ENCODE data around the gene C11orf21.

Gene C11orf21

DNA sequence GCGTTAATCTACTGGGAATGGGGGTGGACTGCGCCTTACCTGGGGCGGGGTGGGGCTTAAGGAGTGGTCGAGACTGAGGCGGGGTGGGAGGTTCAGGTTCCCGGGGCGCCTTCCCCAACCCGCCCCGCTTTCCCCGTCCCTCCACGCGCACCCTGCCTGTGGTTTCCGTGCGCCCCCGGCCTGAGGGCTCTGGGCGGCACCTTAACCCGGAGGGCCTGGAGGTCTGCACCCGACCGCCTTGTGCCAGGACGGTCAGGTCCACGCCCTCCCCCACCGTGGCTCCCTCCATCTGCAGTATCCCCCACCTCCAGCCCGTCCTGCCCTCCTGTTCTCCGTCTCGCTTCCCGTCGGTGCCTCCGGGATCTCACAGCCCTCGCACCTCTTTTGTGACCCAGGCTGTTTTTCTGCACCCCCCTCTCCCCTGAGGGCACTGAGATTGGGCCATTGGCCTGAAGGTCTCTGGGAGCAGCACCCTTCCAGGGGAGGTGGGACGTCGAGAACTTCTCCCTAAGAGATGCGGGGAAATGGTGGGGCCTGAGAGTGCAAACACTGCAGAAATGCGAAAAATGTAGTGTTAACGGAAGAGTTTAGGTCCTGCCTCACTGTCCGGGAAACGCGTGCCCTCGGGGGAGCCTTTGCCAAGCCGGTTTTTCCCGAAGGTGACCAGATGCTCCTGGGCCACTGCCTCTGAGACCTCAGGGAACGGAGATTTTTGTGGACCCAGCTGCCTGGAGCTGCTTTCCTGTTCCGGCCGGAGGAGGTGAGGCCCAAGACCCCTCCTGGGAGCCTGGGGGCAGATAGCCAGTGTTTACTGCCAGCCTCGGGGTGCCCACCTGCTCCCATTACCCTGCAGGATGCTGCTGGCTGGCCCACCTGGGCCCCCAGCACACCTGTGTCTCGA is 30.1 kb downstream of the C11orf21 start:
- no peak for DNase-seq (ENCODE audit: low read depth in 2 of 2)

DNA sequence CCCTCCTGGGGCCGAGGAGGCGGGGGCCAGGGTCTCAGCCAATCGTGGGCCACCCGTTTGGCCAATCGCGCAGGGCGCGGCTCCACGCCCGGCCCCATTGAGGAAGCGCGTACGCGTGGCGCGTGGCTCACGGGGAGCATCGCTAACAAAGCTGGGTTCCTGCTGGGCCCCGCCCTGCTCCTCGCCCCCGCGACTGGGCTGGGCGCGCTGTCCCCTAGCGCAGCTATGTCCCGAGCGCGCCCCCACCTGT is 30.7 kb downstream of the C11orf21 start:
- DNase-seq (ENCODE audit: low read depth in 2 of 2) = peak; percentile 20 to 29

DNA sequence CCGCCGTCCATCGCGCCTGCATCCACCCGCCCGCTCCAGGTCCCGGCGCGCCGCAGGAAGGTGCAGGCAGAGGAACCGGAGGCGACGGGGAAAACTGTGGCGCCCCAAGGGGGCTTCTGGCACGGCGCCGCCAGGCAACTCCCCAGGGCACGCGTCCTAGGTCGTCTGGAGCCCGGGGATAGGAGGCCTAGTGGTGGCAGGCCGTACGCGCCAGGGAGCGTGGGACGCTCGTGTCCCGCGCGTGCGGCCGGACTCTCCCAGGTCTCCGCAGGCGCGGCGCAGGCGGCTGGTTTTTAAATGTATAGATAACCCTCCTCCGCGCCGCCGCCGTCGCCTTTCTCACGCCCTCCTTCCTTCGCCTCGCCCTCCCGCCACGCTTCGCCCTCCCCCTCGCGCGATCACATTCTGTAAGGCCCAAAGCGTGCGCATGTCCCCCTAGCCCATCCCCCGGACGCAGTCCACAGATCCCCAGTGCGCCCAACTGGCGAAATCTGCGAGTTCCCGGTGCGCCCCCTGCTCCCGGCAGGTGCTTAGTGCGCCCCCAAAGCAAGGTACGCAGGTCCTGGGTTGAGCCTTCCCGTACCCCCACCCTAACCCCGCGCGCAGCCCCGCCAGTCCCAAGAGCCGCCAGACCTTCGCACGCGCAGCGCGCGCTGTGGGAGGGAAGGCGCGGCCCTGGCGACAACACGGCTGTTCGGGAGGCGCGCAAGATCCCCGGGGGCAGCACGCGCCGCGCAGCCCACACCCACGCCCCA is 31.2 kb downstream of the C11orf21 start, which contains the start of gene ASCL2:
Gene ASCL2 (minus strand): TSS at position 267 of the 755 bp plus-strand sequence. CDS start 256 bp downstream, at position 11.
- no peak for DNase-seq (ENCODE audit: low read depth in 2 of 2)

DNA sequence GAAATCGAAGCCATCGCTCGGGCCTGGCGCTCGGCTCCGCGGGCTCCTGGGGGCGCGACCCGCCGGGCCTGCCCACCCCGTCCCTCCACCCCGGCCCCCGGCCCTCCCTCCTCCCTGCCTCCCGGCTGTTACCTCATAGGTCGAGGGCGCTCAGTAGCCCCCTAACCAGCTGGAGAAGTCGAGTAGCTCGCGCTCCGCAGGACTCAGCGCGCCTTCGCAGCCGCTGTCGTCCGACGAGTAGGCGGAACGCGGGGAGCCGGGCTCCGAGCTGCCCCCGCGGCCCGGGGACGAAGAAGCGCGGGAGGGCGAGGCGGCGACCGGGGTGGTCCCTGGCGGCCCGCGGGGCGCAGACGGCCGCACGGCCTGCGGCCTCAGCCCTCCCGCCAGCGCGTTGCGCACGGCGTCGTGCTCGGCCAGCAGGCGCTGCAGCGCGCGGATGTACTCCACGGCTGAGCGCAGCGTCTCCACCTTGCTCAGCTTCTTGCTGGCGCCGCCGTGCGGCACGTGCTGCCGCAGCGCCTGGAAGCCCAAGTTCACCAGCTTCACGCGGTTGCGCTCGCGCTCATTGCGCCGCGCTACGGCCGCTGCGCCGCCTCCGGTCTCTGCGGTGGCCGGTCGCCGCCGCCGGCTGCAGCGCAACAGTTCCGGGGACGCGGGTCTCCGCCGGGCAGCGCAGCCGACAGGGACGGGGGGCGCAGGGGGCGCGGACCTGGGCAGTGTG is 32.0 kb downstream of the C11orf21 start:
- DNase-seq (ENCODE audit: low read depth in 2 of 2) = peak in 1 of 2 donors; percentile 42

DNA sequence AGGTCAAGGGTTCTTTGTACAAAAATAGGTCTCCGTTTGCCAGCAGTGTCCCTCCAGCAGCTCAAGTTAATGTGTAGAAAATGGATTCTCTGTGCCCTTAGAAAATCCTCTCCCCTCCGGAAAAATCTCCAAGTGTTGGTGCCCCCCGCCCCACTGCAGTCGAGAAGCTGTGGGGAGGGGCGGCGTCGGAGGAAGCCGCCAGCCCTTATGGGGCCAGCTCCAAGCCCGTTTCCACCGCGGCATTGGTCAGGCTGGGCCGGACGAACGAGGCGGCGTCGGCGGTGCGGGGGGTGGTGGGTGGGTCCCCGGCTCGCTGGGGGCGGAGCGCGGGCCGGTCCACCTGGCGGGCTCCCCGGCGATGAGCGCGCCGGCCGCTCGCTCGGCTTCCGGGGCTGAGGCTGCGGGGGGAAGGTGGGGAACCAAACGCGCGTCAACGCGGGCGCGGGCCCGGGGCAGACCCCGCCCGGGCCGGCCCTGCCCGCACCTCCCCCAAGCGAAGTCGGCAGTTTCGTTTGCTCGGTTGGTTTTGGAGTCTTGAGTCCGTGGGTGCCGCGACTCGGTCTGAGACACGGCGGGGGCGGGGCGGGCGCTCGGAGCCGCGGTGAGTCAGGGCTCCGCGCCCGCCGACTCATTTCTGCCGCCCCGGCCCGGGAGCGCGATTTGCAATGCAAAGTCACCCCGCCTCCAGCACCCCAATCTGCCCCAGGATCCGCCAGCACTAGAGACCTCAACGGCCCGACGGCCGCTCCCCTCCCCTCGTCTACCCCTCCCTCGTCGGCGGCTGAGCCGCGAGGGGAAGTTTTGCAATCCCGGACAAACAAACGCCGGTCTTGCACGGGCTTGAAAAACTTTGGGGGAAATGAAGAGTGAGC is 32.8 kb downstream of the C11orf21 start:
- peak; percentile 75 to 79 for DNase-seq (ENCODE audit: low read depth in 2 of 2)

DNA sequence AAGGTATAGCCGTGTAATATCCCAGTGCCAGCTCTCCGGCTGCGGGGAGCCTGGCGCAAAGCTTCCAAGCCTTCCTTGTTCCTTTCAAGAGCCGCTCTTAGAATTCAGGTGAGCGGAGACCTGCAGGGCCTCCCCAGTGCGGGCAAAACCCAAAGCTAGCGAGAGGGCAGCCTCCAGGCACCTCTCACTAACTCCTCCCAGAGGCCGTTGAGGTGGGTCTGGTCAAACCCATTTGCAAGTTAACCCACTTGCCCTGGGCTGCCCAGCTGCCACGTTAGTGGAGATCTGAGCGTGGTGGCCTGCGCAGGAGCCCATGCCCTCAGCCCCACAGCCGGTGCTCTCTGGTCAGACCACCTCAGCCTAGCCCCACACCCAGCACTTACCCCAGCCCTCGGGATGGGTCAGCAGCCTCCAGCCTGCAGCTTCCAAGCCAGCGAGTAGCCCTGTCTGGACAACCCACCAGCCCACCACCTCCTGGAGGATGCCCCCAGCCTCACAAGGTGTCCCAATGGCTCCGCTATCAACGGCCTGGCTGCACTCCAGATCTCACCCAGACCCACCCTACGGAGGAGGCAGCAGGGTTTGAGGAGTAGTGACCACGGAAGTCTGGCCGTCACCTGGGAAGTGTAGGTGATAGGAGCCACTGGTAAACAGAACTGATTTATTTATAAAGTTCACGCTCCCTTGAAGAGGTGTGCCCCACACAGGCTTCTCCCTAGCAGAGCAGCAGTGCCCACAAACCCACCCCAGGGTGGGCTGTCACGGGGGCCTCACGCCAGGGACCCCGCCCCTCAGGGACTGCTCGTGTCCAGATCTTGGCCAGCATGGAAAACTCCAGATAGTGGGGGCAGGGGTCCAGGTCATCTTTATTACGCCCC is 33.6 kb downstream of the C11orf21 start:
- no peak for DNase-seq (ENCODE audit: low read depth in 2 of 2)

DNA sequence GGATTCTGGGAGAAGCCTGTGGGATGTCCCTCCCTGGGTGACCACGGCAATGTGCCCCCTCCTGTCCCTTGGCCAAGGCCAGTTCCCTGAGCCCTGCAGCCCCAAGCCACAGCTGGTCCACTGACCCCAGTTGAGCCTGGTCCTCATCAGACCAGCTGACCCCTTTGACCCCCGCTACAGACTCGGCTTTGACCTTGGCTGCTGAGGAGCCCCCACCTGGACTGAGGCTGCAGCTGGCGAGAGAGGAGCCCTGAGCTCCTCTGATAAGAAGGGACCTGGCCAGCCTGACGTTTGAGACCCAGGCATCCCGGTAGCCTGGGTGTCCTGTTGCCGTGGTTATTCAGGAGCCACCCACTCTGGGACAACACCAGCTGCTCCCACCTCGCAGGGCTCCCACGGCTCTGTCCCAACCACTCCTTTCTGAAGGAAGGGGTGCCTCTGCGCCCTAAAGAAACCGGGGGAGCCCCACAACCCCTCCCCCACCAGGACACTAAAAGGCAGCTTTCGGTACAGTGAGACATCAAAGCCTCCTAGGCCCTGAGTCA is 34.3 kb downstream of the C11orf21 start:
- DNase-seq (ENCODE audit: low read depth in 2 of 2) = no peak

DNA sequence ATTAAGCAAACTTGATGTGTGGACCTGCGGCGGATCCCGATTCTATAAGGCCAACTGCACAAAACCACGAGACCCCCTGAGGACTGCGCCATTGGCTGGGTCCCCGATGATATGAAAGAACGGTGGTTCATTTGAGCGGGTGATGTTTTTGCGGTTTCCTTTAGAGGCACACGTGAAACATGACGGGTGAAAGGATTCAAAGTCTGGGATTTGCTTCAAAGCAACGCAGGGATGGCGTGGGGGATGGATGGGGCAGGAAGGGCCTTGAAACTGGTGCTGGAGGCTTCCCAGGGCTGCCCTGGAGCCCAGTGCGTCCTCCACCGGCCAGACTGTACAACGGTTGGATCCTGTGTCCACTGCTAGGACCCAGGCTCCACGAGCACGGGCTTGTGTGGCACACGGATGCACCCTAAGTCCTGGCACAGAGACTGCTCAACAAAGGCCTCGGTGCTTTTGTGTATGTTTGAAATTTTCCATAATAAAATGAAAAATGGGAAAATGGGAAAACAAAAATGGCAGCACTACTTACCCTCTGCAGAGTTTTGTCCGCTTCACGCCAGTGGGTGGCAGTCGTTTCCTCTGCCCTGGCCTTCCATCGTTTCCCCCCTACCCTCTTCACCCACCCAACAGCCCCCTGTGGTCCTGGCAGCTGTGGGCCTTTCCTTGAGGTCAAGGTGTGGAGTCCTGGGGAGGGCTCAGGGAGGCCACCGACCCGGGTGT is 35.0 kb downstream of the C11orf21 start:
- no peak for DNase-seq (ENCODE audit: low read depth in 2 of 2)

DNA sequence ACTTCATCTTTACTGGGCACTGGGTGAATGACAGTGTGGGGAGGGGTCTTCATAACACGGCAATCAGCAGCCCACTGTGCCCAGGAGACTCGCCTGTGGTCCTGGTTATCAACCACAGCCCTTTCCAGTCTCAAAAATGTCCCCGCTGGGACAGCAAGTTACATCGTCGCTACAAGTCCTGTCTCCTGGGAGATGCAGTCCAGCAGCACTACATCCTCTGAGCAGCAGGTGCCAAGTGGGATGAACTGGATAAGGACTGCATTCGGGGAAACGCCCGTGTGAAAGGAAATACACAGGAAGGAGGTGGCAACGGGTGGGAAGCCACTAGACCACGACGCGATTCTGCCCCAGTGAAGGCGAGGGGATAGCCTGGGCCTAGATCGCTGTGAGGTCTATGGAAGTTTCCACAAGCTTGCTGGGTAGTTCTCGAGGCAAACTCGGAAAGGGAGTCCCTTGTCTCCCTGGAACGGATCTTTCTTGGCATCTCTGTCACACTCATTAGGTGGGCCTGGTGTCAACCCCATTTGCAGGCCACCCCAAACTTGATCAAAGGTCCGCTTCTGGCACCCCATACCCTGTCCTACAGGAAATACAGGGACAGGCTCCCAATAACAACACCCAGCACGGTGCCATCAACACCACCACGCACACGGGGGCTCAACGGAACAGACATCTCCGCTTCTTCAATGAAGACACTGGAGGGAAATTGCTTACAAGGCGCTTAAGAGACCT is 35.7 kb downstream of the C11orf21 start:
- DNase-seq (ENCODE audit: low read depth in 2 of 2) = no peak

DNA sequence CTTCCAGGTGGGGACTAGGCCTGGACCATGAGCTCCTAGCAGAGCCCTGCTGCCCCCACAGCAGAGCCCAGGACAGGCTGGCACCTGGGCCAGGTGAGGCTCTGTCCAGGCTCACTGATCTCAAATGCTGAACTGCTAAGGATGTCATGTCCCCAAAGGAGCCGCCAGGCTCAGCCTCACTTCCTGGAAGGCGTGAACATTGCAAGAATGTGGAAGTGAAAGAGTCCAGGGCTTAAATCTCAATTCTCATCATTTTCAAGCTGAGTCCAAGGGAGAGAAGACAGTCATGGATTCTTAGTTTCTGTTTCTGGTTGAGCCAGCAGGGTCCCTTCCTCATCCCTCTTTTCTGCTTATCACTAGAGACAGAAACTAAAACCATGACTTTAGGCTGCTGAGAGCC is 36.3 kb downstream of the C11orf21 start:
- DNase-seq (ENCODE audit: low read depth in 2 of 2) = no peak

DNA sequence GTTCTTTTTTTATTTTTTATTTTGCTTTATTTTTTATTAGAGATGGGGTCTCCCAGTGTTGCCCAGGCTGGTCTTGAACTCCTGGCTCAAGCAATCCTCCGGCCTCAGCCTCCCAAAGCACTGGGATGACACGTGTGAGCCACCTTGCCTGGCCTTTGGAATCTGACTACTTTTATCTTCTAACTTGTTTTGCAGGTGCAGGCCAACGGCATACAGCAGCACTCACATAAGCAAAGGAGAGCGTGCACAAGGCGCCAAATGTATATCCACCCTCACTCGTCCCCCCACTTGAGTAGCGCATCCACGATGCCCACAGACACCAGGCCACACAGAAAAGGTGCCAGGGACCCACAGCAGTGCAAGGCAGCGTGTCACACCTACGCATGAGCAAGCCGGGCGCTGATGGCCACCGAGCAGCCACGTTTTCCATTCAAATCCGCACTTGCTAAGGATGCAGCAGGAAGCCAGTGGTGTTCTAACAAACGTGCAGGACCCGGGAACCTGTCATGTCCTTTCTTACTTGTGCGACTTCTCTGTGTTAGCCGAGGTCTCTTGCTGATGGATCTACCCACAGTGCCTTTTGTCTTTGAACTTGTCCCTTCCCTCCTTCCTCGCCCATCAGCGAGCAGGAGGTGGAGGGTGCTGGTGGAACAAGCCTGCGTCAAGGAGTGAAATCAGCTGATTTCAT is 37.2 kb downstream of the C11orf21 start:
- no peak for DNase-seq (ENCODE audit: low read depth in 2 of 2)

DNA sequence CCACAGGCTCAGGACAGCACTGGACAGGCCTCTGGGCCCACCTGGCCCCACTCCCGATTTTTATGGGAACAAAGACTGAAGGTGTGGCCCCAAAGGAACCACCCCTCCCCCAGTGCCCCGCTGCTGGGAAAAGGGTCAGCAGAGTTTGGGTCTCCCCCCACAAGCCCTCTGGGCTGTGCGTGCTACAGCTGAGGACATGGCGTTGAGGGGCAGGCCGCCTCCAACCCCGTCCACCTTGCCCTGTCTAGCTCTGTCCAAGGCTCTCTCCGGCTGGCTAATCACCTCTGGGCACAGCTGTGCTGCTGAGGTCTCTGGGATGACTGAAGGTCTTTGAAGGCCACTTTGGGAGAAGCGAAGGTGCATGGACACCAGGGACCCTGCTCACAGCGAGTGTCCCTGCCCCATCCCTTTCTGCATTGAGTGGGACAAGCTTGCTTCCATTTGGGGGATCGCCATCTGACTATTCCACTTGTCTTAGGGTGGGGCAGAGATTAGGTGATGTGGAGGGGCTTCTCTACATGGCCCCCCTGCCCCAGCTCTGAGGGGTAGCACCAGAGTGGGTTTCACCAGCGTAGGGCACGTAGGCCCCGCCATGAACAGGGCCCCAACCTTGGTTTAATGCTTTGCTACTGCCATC is 37.9 kb downstream of the C11orf21 start:
- DNase-seq (ENCODE audit: low read depth in 2 of 2) = no peak

DNA sequence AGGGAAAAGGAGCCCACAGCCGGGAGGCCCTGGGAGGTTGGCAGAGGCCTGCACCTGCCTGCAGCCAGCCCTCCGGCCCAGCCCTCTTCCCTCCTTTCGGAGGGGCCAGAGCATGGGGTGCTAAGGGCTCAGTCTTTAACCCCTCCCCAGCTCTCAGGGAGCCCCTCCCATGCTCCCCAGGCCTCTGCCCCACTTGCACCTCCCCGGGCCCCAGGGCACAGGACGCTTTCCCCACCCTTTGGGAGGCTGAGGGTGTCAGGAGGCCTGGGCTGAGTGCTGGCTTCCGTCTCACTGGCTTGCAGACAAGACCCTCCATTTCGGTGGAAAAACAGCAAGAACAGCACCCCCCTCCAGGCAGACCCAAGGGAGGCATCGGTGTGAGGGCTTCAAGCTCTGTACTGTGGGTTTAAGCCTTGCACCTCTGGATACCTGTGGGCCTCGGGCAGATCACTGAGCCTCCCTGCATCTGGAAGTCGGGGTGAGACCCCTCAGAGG is 38.6 kb downstream of the C11orf21 start:
- no peak for DNase-seq (ENCODE audit: low read depth in 2 of 2)

DNA sequence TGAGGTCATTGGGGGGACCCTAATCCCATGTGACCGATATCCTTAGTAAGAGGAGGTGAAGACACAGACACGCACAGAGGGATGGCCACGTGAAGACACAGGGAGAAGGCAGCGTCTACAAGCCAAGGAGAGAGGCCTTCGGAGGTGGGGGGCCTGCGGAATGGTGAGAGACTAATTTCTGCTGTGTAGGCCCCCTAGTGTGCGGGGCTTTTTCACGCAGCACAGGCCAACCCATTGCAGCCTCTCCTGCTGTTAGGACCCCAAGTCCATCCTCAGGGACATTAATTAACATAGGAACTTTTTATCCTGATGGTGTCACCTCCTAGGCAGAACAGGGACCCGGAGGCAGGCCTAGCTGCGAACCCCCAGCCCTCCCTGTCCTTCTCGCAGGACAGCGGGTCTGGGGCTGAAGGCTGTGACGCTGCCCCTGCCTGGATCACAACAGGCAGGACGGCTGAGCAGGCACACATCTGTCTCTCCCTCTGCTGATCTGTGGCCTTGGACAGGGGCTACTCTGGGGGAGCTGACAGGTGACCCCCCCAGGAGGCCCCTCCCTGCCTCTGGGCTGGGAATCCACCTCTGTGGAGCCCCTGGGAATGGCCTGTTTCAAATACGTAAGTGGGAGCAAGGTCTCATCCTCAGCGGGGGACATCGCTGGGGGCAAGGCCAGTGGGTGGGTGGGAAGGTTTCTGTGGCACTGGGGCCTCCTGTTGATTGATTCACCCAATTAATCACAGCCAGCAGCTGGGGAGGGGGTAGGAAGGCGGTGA is 39.2 kb downstream of the C11orf21 start:
- no peak for DNase-seq (ENCODE audit: low read depth in 2 of 2)

DNA sequence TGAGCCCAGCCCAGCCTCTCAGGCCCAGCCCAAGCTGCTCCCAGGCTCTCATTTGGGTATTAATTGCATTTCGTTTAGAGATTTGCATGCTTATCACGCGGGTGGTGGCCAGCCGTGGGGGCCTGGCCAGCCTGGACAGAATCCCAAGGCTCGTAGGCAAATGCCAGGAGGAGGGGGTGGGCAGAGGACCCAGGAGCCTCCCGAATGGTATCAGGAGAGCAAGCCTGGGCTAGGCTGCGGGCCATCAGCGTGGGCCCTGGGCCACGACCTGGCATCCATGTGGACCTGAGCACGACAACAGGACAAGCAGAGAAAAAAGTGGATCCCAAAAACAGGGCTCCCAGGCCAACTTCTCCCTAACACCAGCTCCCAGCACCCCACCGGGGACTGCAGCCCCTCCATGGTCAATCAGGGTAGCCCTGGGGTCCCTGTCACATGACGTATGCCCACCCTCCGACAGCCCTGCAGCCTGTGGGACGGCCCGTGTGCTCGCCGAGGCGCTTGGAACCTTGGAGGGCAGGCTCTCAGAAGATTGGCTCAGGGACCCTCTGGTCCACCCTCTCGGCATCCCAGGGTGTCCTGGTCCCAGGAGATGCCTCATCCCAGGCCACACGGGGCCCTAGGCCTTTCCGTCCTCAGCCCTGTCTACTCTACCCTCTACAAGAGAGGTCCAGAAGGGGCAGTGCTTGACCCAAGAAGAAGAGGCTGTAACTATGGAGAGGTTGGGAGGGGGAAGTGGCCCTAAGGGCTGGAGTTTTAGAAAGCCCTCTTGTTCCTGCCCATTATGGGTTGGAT is 40.1 kb downstream of the C11orf21 start:
- DNase-seq (ENCODE audit: low read depth in 2 of 2) = no peak
